Left lung (tissue), 10 donors: ENCODE measurements around the gene NUAK1. TPM values are rescaled to one million over a fixed set of nuclear protein-coding genes. Genes with fewer than 3 reads are reported as not detected.

Experiments
- ATAC-seq: fragments of 200-7000 bp; cut with Tn5 transposase; one replicate; pipeline ENCODE4 v1.9.1; 2020; ENCODE audit warnings: moderate library complexity
- DNase-seq, 4 donors: peaks; one replicate each; pipeline ENCODE4 v3.0.0-alpha.2; 2013 to 2020
- H3K27ac ChIP-seq, 2 donors: fragments of 200-600 bp; sonication (generic) in 1 of 2; one replicate each; pipeline versions ENCODE4 v1.5.0 to v1.8.0; 2020 to 2021
- H3K27me3 ChIP-seq, 2 donors: fragments of 200-600 bp; sonication (generic) in 1 of 2; one replicate each; pipeline versions ENCODE4 v1.5.0 to v1.8.0; 2020 to 2021
- H3K36me3 ChIP-seq, 2 donors: fragments of 200-600 bp; sonication (generic) in 1 of 2; one replicate each; pipeline versions ENCODE4 v1.5.0 to v1.8.0; 2020 to 2021
- H3K4me1 ChIP-seq, 2 donors: fragments of 200-600 bp; one replicate each; pipeline ENCODE4 v1.8.0; 2021
- H3K4me3 ChIP-seq, 2 donors: fragments of 200-600 bp; sonication (generic) in 1 of 2; one replicate each; pipeline versions ENCODE4 v1.5.0 to v1.8.0; 2020 to 2021; ENCODE audit warnings: mild to moderate bottlenecking in 1 of 2
- H3K9me3 ChIP-seq, 2 donors: fragments of 200-600 bp; sonication (generic) in 1 of 2; one replicate each; pipeline versions ENCODE4 v1.5.0 to v1.8.0; 2020 to 2021
- CTCF ChIP-seq, 2 donors: fragments of 200-600 bp; sonication (generic) in 1 of 2; IDR thresholded peaks; one replicate each; pipeline versions ENCODE4 v1.5.0 to v1.8.0; 2021; ENCODE audit warnings: antibody characterized with exemption in 2 of 2
- intact Hi-C, 2 donors: fragments of 100-400 bp; cut with DNase I; formaldehyde crosslinking; loops; one replicate each; pipeline versions ENCODE4 v1.11.2 to v1.14.2; 2022
- polyA plus RNA-seq, 6 donors: library from polyadenylated mRNA; unstranded; fragments of 120-200 nt; gene quantifications; one replicate each; pipeline ENCODE4 v1.2.1, GENCODE V29; 2013; ENCODE audit not compliant: insufficient read length in 6 of 6
- total RNA-seq, 2 donors: library from RNA; stranded (reverse); fragmentation: NEBNext Ultra II Directional; extraction: Animal tissue kit (Norgen Biotek cat#: 25700); gene quantifications; one replicate each; pipeline ENCODE4 v1.2.1, GENCODE V29; 2021
- donor health status: DM: no; HTN: yes; CAD: no.
- donor health status: DM: no; HTN: no; CAD: no.

The NUAK1 gene
- total and polyA plus RNA-seq, 8 donors, result 6.5 to 11.7 (median 8.1) TPM

GRCh38 chr12:106091446-106091820 lies 47.3 kb downstream of the NUAK1 start:
- intact Hi-C loops, result no loop called here
- Histone ChIP-seq H3K36me3 (no peaks in the 10 kb centered on the region), H3K27me3 (no peaks in the 10 kb centered on the region), H3K4me3 (no peak overlapping the region), H3K4me1 (no peaks in the 10 kb centered on the region), H3K27ac (peak overlapping the region; percentile 31 to 75), H3K9me3 (no peaks in the 10 kb centered on the region)
- no peak for TF ChIP-seq CTCF (IDR thresholded peaks at IDR 0.05)
- ATAC-seq (no peak), DNase-seq (no peak)

GRCh38 chr12:106090591-106091445 lies 47.9 kb downstream of the NUAK1 start:
- no peak for DNase-seq
- H3K4me3 ChIP-seq, result no peak overlapping the region
- intact Hi-C loops, result no loop called here
- no peaks in the 10 kb centered on the region for H3K27me3 ChIP-seq
- peak overlapping the region; percentile 31 to 75 for H3K27ac ChIP-seq
- TF ChIP-seq CTCF (IDR thresholded peaks at IDR 0.05), result no peak
- no peaks in the 10 kb centered on the region for H3K36me3 ChIP-seq
- H3K9me3 ChIP-seq, result no peaks in the 10 kb centered on the region
- peak; percentile 62 for ATAC-seq
- H3K4me1 ChIP-seq, result no peaks in the 10 kb centered on the region

- Histone ChIP-seq H3K4me1 (no peaks in the 10 kb centered on the region), H3K4me3 (no peak overlapping the region), H3K36me3 (no peaks in the 10 kb centered on the region), H3K27ac (peak overlapping the region in 1 of 2 donors; percentile 75), H3K9me3 (no peaks in the 10 kb centered on the region), H3K27me3 (no peaks in the 10 kb centered on the region)
- no peak for ATAC-seq
- no peak for TF ChIP-seq CTCF (IDR thresholded peaks at IDR 0.05)
- intact Hi-C loops, result no loop called here
- DNase-seq, result no peak
Observed at GRCh38 chr12:106089935-106090334, 48.8 kb downstream of the NUAK1 start.

- H3K27ac ChIP-seq, result no peak overlapping the region
Observed at GRCh38 chr12:106088811-106089485, 49.8 kb downstream of the NUAK1 start.

More at GRCh38 chr12:106088811-106089485, 49.8 kb downstream of the NUAK1 start:
- no peaks in the 10 kb centered on the region for H3K4me1 ChIP-seq
- no peak for TF ChIP-seq CTCF (IDR thresholded peaks at IDR 0.05)
- DNase-seq, result no peak
- H3K36me3 ChIP-seq, result no peaks in the 10 kb centered on the region
- no peak overlapping the region for H3K4me3 ChIP-seq
- H3K27me3 ChIP-seq, result no peaks in the 10 kb centered on the region
- no peaks in the 10 kb centered on the region for H3K9me3 ChIP-seq
- no peak for ATAC-seq
- intact Hi-C loops, result no loop called here
